Endothelial cell of umbilical vein (primary cell): ENCODE measurements around the gene TRMT11. TPM values are rescaled to one million over a fixed set of nuclear protein-coding genes. Genes with fewer than 3 reads are reported as not detected.

ENCODE experiments used
- BruUV-seq: library from RNA; stranded (reverse); fragments of 400-500 nt; replicated peaks from 2 replicates; lab custom pipeline; 2021; lab: Mats Ljungman, UMichigan
- CTCF ChIA-PET: fragments of 300-600, 350-600 bp; sonication (Branson Sonifier 250); formaldehyde crosslinking; loops from one replicate; lab custom pipeline; 2021; ENCODE audit warnings: antibody characterized with exemption, inconsistent platforms; lab: Charles Lee
- POLR2A ChIA-PET: fragments of 300-600, 350-600 bp; sonication (Branson Sonifier 250); formaldehyde crosslinking; loops from one replicate; lab custom pipeline; 2021; ENCODE audit warnings: antibody characterized with exemption, inconsistent platforms; lab: Charles Lee
- DNase-seq: peaks from one replicate; pipeline ENCODE4 v3.0.0-alpha.2; 2011; ENCODE audit warnings: low read depth, low spot score
- FAIRE-seq: peaks from 2 replicates; lab custom pipeline; 2011; peaks lifted over from hg19 to GRCh38; lab: Jason Lieb, UNC
- H2AFZ ChIP-seq: 2 replicates; pipeline ENCODE4 v1.6.0; 2012; ENCODE audit warnings: low read depth, low read length, control low read depth, inconsistent platforms
- H3K27ac ChIP-seq: 2 replicates; pipeline ENCODE4 v1.5.1; 2011; ENCODE audit warnings: low read depth, mild to moderate bottlenecking, control low read depth, low read length, moderate library complexity; ENCODE audit not compliant: insufficient read depth
- H3K27me3 ChIP-seq, 2 experiments: 2 replicates each; pipeline versions ENCODE4 v1.6.0 to v1.6.1; 2011; ENCODE audit warnings: low read length in 2 of 2, mixed read lengths in 1 of 2; ENCODE audit not compliant: control insufficient read depth in 2 of 2, insufficient read depth in 2 of 2
- H3K36me3 ChIP-seq, 2 experiments: 2 replicates in 1 of 2; 3 replicates in 1 of 2; pipeline ENCODE4 v1.5.1; 2011; ENCODE audit warnings: low read length in 2 of 2, mild to moderate bottlenecking in 1 of 2, moderate library complexity in 1 of 2; ENCODE audit not compliant: control insufficient read depth in 2 of 2, insufficient read depth in 2 of 2; ENCODE audit errors: extremely low read depth in 1 of 2
- H3K4me1 ChIP-seq: 3 replicates; pipeline ENCODE4 v1.5.1; 2011; ENCODE audit warnings: mild to moderate bottlenecking, low read length; ENCODE audit not compliant: control insufficient read depth, insufficient read depth; ENCODE audit errors: extremely low read depth
- H3K4me2 ChIP-seq: 2 replicates; pipeline ENCODE4 v1.6.1; 2011; ENCODE audit warnings: low read length, control low read depth, mixed read lengths; ENCODE audit not compliant: insufficient read depth
- H3K4me3 ChIP-seq, 3 experiments: fragments of 200-600 bp in 1 of 3; sonication (generic), shearing (Covaris generic) in 1 of 3; replicated peaks in 1 of 3; 2 replicates each; pipeline ENCODE4 v1.5.1; 2011 to 2016; ENCODE audit warnings: control low read depth in 3 of 3, low read length in 3 of 3, mild to moderate bottlenecking in 2 of 3, inconsistent platforms in 1 of 3, low read depth in 1 of 3, moderate library complexity in 1 of 3; ENCODE audit not compliant: insufficient read depth in 1 of 3
- H3K79me2 ChIP-seq: 2 replicates; pipeline ENCODE4 v1.6.0; 2012; ENCODE audit warnings: low read length, inconsistent platforms; ENCODE audit not compliant: control insufficient read depth, insufficient read depth
- H3K9ac ChIP-seq: replicated peaks from 2 replicates; pipeline ENCODE3; 2011; ENCODE audit warnings: low read length, control low read depth; ENCODE audit not compliant: insufficient read depth; ENCODE audit errors: extremely low read depth
- H3K9me1 ChIP-seq: replicated peaks from 3 replicates; pipeline ENCODE4 v1.6.0; 2011; ENCODE audit warnings: mild to moderate bottlenecking, low read length; ENCODE audit not compliant: control insufficient read depth, insufficient read depth; ENCODE audit errors: extremely low read depth
- H3K9me3 ChIP-seq: replicated peaks from 2 replicates; pipeline ENCODE4 v1.5.1; 2012; ENCODE audit warnings: low read length, inconsistent platforms; ENCODE audit not compliant: control insufficient read depth, insufficient read depth
- H4K20me1 ChIP-seq: replicated peaks from 2 replicates; pipeline ENCODE3; 2011; ENCODE audit warnings: mild to moderate bottlenecking, low read length; ENCODE audit not compliant: control insufficient read depth, insufficient read depth; ENCODE audit errors: extremely low read depth
- CTCF ChIP-seq, 2 donors: IDR thresholded peaks; 1 replicate in 1 of 2; 2 replicates in 1 of 2; pipeline ENCODE4 v1.5.1; 2011; ENCODE audit warnings: low read length in 2 of 2, mild to moderate bottlenecking in 2 of 2, moderate library complexity in 2 of 2, control low read depth in 1 of 2, inconsistent platforms in 1 of 2, low read depth in 1 of 2; ENCODE audit not compliant: insufficient read depth in 1 of 2; ENCODE audit errors: extremely low read depth in 1 of 2
- EZH2 ChIP-seq: IDR thresholded peaks from 2 replicates; pipeline ENCODE4 v1.6.1; 2012; ENCODE audit warnings: borderline replicate concordance, low read depth, mild to moderate bottlenecking, moderate library complexity, low read length, inconsistent platforms; ENCODE audit not compliant: severe bottlenecking
- FOS ChIP-seq: IDR thresholded peaks from 2 replicates; pipeline ENCODE4 v1.6.1; 2011; ENCODE audit warnings: mild to moderate bottlenecking, low read length, moderate library complexity, borderline replicate concordance; ENCODE audit not compliant: insufficient read depth
- GATA2 ChIP-seq: IDR thresholded peaks from 2 replicates; pipeline ENCODE4 v1.7.0; 2011; ENCODE audit warnings: low read depth, mild to moderate bottlenecking, moderate library complexity, mixed read lengths, low read length; ENCODE audit not compliant: insufficient read length, insufficient read depth
- JUN ChIP-seq: IDR thresholded peaks from 2 replicates; pipeline ENCODE4 v1.6.1; 2011; ENCODE audit warnings: borderline replicate concordance, low read depth; ENCODE audit not compliant: insufficient read length, insufficient read depth
- MAX ChIP-seq: IDR thresholded peaks from 2 replicates; pipeline ENCODE4 v1.6.1; 2011; ENCODE audit not compliant: insufficient read depth, insufficient read length
- MYC ChIP-seq: IDR thresholded peaks from one replicate; pipeline ENCODE4 v1.6.1; 2011; ENCODE audit warnings: mild to moderate bottlenecking, low read depth, low read length
- POLR2A ChIP-seq: IDR thresholded peaks from 2 replicates; pipeline ENCODE4 v1.6.1; 2012; ENCODE audit warnings: low read depth, mild to moderate bottlenecking, control low read depth, low read length
- POLR2AphosphoS5 ChIP-seq: IDR thresholded peaks from 2 replicates; pipeline ENCODE4 v1.6.1; 2012; ENCODE audit warnings: low read depth, mild to moderate bottlenecking, control low read depth, low read length, moderate library complexity; ENCODE audit not compliant: insufficient read depth
- dilution Hi-C: fragments of 300-500 bp; cut with MboI; formaldehyde crosslinking; loops from one replicate; pipeline ENCODE4 v1.15.0; 2019; ENCODE audit warnings: low sequenced_read_pairs; ENCODE audit not compliant: extremely low pct_ligation_motif_present
- intact Hi-C: fragments of 100-400 bp; cut with micrococcal nuclease; formaldehyde crosslinking; loops from one replicate; pipeline ENCODE4 v1.10.0; 2022
- polyA plus RNA-seq, 4 experiments: library from polyadenylated mRNA; depleted of rRNA in 3 of 4; stranded (reverse) in 3 of 4; unstranded in 1 of 4; fragments of >200 nt; gene quantifications; 2 replicates each; pipeline versions ENCODE4 v1.2.1 to v1.2.3, GENCODE V29; 2011 to 2012; ENCODE audit warnings: missing spikeins in 1 of 4
- total RNA-seq: library from RNA; stranded (reverse); gene quantifications from 2 replicates; pipeline ENCODE4 v1.2.3, GENCODE V29; 2021

TRMT11 gene
- total and polyA plus RNA-seq, 2 donors (not counting 3 experiments of a cell fraction or from before 2014, with no cell fraction given) = 5.1 to 10.7 TPM

GRCh38 chr6:125984311-125984710 lies 2.0 kb upstream of the TRMT11 start:
- H4K20me1 ChIP-seq = no peaks in the 10 kb centered on the region
- H2AFZ ChIP-seq = no peak overlapping the region
- POLR2A ChIA-PET = no interaction called here
- BruUV-seq = no TSS peak
- intact Hi-C loops (no loop called here), dilution Hi-C loops (no loop called here)
- no peak for DNase-seq
- no peak overlapping the region for H3K9ac ChIP-seq
- H3K36me3 ChIP-seq = no peaks in the 10 kb centered on the region
- no peak overlapping the region for H3K4me2 ChIP-seq
- no peaks in the 10 kb centered on the region for H3K27me3 ChIP-seq
- peaks cover 9% of the 10 kb centered on the region for H3K4me1 ChIP-seq
- FAIRE-seq = no peak
- H3K79me2 ChIP-seq = peaks cover 11% of the 10 kb centered on the region
- CTCF ChIA-PET = interaction anchor here (0.7 to 1.6 kb wide), 2 partner anchors 11 to 162 kb away, joined by 5 to 6 read pairs; no protein-coding TSS in a partner anchor
- no peaks in the 10 kb centered on the region for H3K9me3 ChIP-seq
- H3K27ac ChIP-seq = no peak overlapping the region
- H3K9me1 ChIP-seq = no peaks in the 10 kb centered on the region
- TF ChIP-seq MAX (no peak), EZH2 (no peak), JUN (no peak), FOS (no peak), POLR2AphosphoS5 (no peak), GATA2 (no peak), MYC (no peak), POLR2A (no peak), CTCF (IDR thresholded peaks at IDR 0.05; ENCODE audit: extremely low read depth in 1 of 2, insufficient read depth in 1 of 2, low read depth in 1 of 2, low read length in 2 of 2) (no peak)
- H3K4me3 ChIP-seq = no peak overlapping the region
